GM21717 (cell line): ENCODE measurements around the gene SIRT2.

Experiments used
- ATAC-seq: cut with Tn5 transposase; IDR thresholded peaks from one replicate; pipeline ENCODE4 v1.9.1; 2021; ENCODE audit warnings: mild to moderate bottlenecking, moderate library complexity; ENCODE audit not compliant: unreplicated experiment

The SIRT2 gene

GRCh38 chr19:38920602-38921419, 21.4 kb upstream of the SIRT2 start:
- ATAC-seq: no peak

- no peak for ATAC-seq
Measured at GRCh38 chr19:38919837-38920601, 20.6 kb upstream of the SIRT2 start.

DNA sequence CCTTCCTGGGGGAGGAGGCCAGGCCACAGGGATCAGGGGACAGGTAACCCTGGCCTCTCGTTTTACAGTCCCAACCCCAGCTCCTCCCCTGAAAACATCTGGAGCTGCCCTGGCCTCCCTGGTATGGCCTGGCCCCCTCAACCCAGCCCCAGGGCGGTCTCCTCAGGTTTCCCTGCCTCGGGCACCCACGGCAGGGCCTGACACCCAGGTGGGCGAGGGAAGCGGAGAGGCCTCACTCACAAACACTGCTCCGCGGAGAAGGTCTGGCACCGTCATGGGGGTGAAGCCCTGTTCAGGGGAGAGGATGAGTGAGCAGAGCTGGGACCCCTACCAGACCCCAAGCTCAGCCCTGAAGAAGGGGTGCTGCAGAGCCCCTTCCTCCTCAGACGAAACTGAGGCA, 19.1 kb upstream of the SIRT2 start:
- no peak for ATAC-seq

GRCh38 chr19:38917921-38918491, 18.6 kb upstream of the SIRT2 start:
- no peak for ATAC-seq

DNA sequence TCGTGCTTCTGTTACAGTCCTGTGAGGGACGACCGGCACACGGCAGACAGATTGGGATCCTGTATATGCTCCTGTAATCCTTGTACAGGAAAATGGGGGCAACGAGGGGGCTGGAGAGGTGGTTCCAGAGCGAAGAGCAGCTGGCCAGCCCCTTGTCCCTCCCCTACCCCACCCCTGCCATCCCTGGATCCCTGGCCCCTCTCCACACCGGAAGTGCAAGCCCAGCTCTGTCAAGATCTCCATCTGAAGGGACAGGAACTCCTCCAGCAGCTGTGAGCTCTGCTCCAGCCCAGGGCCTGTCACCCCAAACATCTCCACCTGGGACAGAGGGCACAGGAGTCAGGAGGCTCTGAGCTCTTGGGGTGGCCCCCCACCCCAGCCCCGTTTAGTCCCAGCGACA, 18.1 kb upstream of the SIRT2 start:
- ATAC-seq: no peak

DNA sequence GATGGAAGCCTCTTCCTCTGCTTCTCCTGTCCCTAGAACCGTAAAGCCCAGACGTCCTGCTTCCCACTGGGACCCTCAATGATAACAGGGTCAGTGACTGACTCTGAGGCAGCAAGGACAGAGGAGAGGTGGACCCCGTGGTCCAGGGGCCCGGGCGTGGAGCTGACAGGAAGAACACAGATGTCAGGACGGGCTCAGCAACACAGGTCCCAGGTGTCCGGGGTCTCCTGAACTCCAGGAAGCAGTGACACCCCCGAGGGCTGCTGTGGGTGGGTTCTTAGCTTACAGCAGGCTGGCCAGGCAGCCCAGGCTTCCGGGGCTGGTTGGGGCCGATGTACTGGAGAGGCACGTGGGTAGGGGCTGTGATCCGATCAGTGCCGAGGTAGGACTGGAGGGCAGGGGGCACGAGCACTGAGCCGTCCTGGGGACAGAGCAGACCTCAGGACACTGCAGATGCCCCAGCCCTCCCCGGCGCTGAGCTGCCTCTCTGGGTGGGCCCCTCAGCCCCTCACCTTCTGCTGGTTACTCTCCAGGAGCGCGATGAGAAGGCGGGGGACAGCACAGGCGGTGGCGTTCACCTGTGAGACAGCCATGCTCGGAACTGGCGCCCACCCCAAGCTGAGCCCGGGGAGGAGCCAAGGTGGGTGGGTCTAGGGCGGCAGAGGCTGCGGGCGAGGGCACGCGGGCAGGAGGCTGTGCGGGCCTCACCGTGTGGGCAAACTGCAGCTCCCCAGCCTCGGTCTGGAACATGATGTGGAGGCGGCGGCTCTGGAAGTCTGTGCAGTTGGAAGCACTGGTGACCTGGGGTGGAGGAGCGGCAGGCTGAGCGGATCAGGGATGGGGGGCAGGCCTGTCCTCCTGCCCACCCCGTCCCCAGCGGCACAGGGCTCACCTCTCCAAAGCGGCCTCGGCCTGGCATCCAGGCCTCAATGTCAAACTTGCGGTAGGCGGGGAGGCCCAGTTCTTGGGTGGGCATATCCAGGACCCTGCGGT, 16.2 kb upstream of the SIRT2 start:
- ATAC-seq: no peak

GRCh38 chr19:38913958-38914357, 14.5 kb upstream of the SIRT2 start:
- no peak for ATAC-seq

GRCh38 chr19:38912600-38913514, 13.4 kb upstream of the SIRT2 start:
- ATAC-seq: no peak

- ATAC-seq: no peak
Measured at GRCh38 chr19:38911388-38912001, 12.1 kb upstream of the SIRT2 start.

DNA sequence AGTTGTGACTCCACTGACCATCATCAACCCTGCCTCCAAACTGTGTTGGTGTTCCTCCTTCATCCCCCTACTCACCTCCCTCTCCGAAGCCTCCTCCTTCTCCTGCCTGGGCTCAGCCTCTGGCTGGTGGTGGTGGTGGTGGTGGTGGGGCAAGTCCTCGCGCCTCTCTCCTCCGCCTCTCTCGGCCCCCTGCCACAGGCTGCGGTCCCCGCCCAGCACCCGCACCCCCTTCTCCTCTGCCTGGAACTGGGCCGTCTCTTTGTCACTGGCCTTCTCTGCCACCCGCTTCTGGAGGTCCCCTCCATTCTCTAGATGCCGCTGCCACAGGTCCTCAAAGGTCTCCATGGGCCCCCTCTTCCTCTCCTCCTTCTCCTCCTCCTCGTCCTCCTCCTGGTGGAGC, 11.1 kb upstream of the SIRT2 start:
- no peak for ATAC-seq

- no peak for ATAC-seq
Measured at GRCh38 chr19:38908911-38909310, 9.5 kb upstream of the SIRT2 start.

GRCh38 chr19:38907670-38908069, 8.3 kb upstream of the SIRT2 start:
- no peak for ATAC-seq

DNA sequence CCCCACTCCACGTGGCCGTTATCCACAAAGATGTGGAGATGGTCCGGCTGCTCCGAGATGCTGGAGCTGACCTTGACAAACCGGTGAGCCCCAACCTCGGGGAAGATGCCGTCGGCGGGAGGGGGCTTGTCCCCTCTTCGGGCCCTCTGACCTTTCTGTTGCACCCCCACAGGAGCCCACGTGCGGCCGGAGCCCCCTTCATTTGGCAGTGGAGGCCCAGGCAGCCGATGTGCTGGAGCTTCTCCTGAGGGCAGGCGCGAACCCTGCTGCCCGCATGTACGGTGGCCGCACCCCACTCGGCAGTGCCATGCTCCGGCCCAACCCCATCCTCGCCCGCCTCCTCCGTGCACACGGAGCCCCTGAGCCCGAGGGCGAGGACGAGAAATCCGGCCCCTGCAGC, 7.8 kb upstream of the SIRT2 start:
- no peak for ATAC-seq

GRCh38 chr19:38905620-38906019, 6.2 kb upstream of the SIRT2 start:
- no peak for ATAC-seq

DNA sequence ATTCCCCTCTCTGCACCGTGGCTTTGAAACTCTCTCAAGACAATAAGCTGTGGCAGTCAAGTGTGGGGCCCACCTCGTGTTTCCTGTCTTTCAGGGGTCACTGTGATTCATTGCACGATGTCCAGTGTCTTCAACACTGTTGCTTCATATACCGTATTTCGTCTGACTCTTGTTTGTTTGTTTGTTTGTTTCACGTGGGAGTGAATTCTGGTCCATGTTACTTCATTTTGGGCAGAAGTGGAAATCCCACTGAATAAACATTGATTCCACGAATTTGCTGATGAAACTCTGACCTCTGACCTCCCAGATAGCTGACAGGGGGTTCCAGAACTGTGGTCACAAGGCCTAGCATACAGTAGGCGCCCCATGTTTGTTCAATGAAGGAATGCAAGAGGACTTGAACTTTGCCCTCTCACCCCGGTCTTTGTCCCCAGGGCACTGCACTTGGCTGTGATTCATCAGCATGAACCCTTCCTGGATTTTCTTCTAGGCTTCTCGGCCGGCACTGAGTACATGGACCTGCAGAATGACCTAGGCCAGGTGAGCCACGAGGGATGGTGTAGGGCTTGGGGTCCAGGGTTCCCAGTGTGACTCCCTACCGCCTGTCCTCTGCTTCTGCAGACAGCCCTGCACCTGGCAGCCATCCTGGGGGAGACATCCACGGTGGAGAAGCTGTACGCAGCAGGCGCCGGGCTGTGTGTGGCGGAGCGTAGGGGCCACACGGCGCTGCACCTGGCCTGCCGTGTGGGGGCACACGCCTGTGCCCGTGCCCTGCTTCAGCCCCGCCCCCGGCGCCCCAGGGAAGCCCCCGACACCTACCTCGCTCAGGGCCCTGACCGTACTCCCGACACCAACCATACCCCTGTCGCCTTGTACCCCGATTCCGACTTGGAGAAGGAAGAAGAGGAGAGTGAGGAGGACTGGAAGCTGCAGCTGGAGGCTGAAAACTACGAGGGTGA, 5.4 kb upstream of the SIRT2 start:
- ATAC-seq: no peak

- ATAC-seq: no peak
Measured at GRCh38 chr19:38901683-38902082, 2.3 kb upstream of the SIRT2 start.

GRCh38 chr19:38900743-38901190, 1.3 kb upstream of the SIRT2 start:
- no peak for ATAC-seq

GRCh38 chr19:38900202-38900629, 798 bp upstream of the SIRT2 start:
- ATAC-seq: no peak
